SK-N-SH (cell line): ENCODE results near the gene BCAT1. TPM values are rescaled to one million over a fixed set of nuclear protein-coding genes. Genes with fewer than 3 reads are reported as not detected.

Experiments used
- CTCF ChIA-PET: fragments of 300-600, 350-600 bp; formaldehyde crosslinking; extraction: SDS; loops from one replicate; lab custom pipeline; 2021; lab: Yijun Ruan, JAX
- POLR2A ChIA-PET: fragments of 350-600 bp; sonication (Branson Sonifier 250); formaldehyde crosslinking; extraction: SDS; loops from one replicate; lab custom pipeline; 2020; ENCODE audit warnings: antibody characterized with exemption, inconsistent platforms; lab: Yijun Ruan, JAX
- DNase-seq: peaks from one replicate; pipeline ENCODE4 v3.0.0; 2012
- H2AFZ ChIP-seq: fragments of 200-600 bp; sonication (generic); 2 replicates; pipeline ENCODE4 v1.8.1; 2016; ENCODE audit warnings: antibody characterized with exemption, mild to moderate bottlenecking, low read depth
- H3F3A ChIP-seq: fragments of 200-600 bp; sonication (generic); replicated peaks from 2 replicates; pipeline ENCODE3; 2016; ENCODE audit warnings: antibody characterized with exemption, mild to moderate bottlenecking; ENCODE audit not compliant: insufficient read depth
- H3K27ac ChIP-seq, 2 experiments: fragments of 200-500 bp in 1 of 2; fragments of 200-600 bp in 1 of 2; sonication (Bioruptor generic) in 1 of 2; sonication (generic), shearing (Covaris generic) in 1 of 2; 2 replicates each; pipeline versions ENCODE4 v1.5.1 to v1.6.1; 2014 to 2016; ENCODE audit warnings: low read depth in 2 of 2, inconsistent platforms in 1 of 2, low read length in 1 of 2, mild to moderate bottlenecking in 1 of 2, mixed read lengths in 1 of 2
- H3K27me3 ChIP-seq: fragments of 200-600 bp; sonication (generic), shearing (Covaris generic); 2 replicates; pipeline ENCODE4 v1.6.1; 2016; ENCODE audit warnings: mixed run types; ENCODE audit not compliant: insufficient read depth
- H3K36me3 ChIP-seq, 2 experiments: fragments of 200-500 bp in 1 of 2; fragments of 200-600 bp in 1 of 2; sonication (Bioruptor generic) in 1 of 2; sonication (generic) in 1 of 2; replicated peaks in 1 of 2; 2 replicates each; pipeline versions ENCODE3 to v1.5.1; 2014 to 2016; ENCODE audit warnings: low read length in 1 of 2, mild to moderate bottlenecking in 1 of 2; ENCODE audit not compliant: insufficient read depth in 2 of 2, control insufficient read depth in 1 of 2
- H3K4me1 ChIP-seq, 2 experiments: fragments of 200-500 bp in 1 of 2; fragments of 200-600 bp in 1 of 2; sonication (Bioruptor generic) in 1 of 2; sonication (generic), shearing (Covaris generic) in 1 of 2; 2 replicates each; pipeline versions ENCODE4 v1.5.1 to v1.6.1; 2014 to 2016; ENCODE audit warnings: low read depth in 1 of 2, low read length in 1 of 2, mixed run types in 1 of 2; ENCODE audit not compliant: insufficient read depth in 2 of 2, control insufficient read depth in 1 of 2
- H3K4me2 ChIP-seq: fragments of 200-600 bp; sonication (generic), shearing (Covaris generic); 2 replicates; pipeline ENCODE4 v1.6.1; 2017; ENCODE audit warnings: mixed run types
- H3K4me3 ChIP-seq, 2 experiments: fragments of 200-500 bp in 1 of 2; fragments of 200-600 bp in 1 of 2; sonication (Bioruptor generic) in 1 of 2; sonication (generic), shearing (Covaris generic) in 1 of 2; 2 replicates each; pipeline versions ENCODE4 v1.5.1 to v1.8.1; 2014 to 2016; ENCODE audit warnings: low read depth in 2 of 2, inconsistent platforms in 1 of 2, low read length in 1 of 2, mild to moderate bottlenecking in 1 of 2, mixed read lengths in 1 of 2, moderate library complexity in 1 of 2
- H3K79me2 ChIP-seq: fragments of 200-600 bp; sonication (generic); 2 replicates; pipeline ENCODE4 v1.8.1; 2017; ENCODE audit warnings: mild to moderate bottlenecking; ENCODE audit not compliant: insufficient read depth
- H3K9ac ChIP-seq: fragments of 200-600 bp; sonication (generic); 2 replicates; pipeline ENCODE4 v1.6.1; 2017; ENCODE audit warnings: mixed run types
- H3K9me2 ChIP-seq: fragments of 200-600 bp; sonication (generic); 2 replicates; pipeline ENCODE4 v1.6.1; 2017; ENCODE audit warnings: mixed run types
- H3K9me3 ChIP-seq: fragments of 200-600 bp; sonication (generic); 2 replicates; pipeline ENCODE4 v1.6.1; 2017; ENCODE audit warnings: mixed run types, mild to moderate bottlenecking, moderate library complexity
- H4K20me1 ChIP-seq: fragments of 200-600 bp; sonication (generic); 2 replicates; pipeline ENCODE4 v1.6.1; 2017; ENCODE audit warnings: mild to moderate bottlenecking, mixed run types; ENCODE audit not compliant: insufficient read depth
- EZH2phosphoT487 ChIP-seq: fragments of 200-600 bp; sonication (generic); IDR thresholded peaks from 2 replicates; pipeline ENCODE4 v1.6.1; 2017; ENCODE audit warnings: low read depth, mixed run types, mild to moderate bottlenecking, antibody characterized with exemption, moderate library complexity, borderline replicate concordance
- FOXM1 ChIP-seq: IDR thresholded peaks from 2 replicates; pipeline ENCODE4 v1.4.0; 2012; ENCODE audit warnings: low read depth, mild to moderate bottlenecking
- GABPA ChIP-seq: IDR thresholded peaks from 2 replicates; pipeline ENCODE4 v1.4.0; 2012; ENCODE audit warnings: low read depth, mild to moderate bottlenecking
- MEF2A ChIP-seq: IDR thresholded peaks from 2 replicates; pipeline ENCODE4 v1.4.0; 2012; ENCODE audit warnings: low read depth, borderline replicate concordance
- POLR2AphosphoS5 ChIP-seq: IDR thresholded peaks from 2 replicates; pipeline ENCODE4 v1.6.1; 2012; ENCODE audit warnings: low read depth, low read length
- RCOR1 ChIP-seq: fragments of 150-350 bp; IDR thresholded peaks from 2 replicates; pipeline ENCODE4 v1.6.1; 2017; ENCODE audit warnings: antibody characterized with exemption, low read length
- RFX5 ChIP-seq: IDR thresholded peaks from 2 replicates; pipeline ENCODE4 v1.6.1; 2012; ENCODE audit warnings: mild to moderate bottlenecking, improper control_type of control experiment, low read length
- RXRA ChIP-seq: IDR thresholded peaks from 2 replicates; pipeline ENCODE4 v1.4.0; 2012; ENCODE audit warnings: low read depth, mild to moderate bottlenecking, borderline replicate concordance
- SIN3A ChIP-seq: IDR thresholded peaks from 2 replicates; pipeline ENCODE4 v1.6.1; 2012; ENCODE audit warnings: low read depth, mild to moderate bottlenecking, low read length, moderate library complexity, borderline replicate concordance
- SMC3 ChIP-seq: IDR thresholded peaks from 2 replicates; pipeline ENCODE4 v1.6.1; 2012; ENCODE audit warnings: low read depth, low read length, improper control_type of control experiment
- TAF1 ChIP-seq: IDR thresholded peaks from 2 replicates; pipeline ENCODE4 v1.6.1; 2012; ENCODE audit warnings: low read depth, mild to moderate bottlenecking, low read length, moderate library complexity, borderline replicate concordance
- TCF12 ChIP-seq: IDR thresholded peaks from 2 replicates; pipeline ENCODE4 v1.4.0; 2012
- TEAD4 ChIP-seq: IDR thresholded peaks from 2 replicates; pipeline ENCODE4 v1.4.0; 2012; ENCODE audit warnings: mild to moderate bottlenecking, borderline replicate concordance; ENCODE audit not compliant: insufficient read depth
- USF2 ChIP-seq: fragments of 150-350 bp; IDR thresholded peaks from 2 replicates; pipeline ENCODE4 v1.6.1; 2017; ENCODE audit warnings: antibody characterized with exemption, low read length, low read depth, borderline replicate concordance
- WGBS: methylation state at CpG from one replicate; pipeline ENCODE4 v1.1.6; 2017; ENCODE audit warnings: low lambda C conversion rate; 5-methylcytosine and 5-hydroxymethylcytosine counted together
- polyA plus RNA-seq, 3 experiments: library from polyadenylated mRNA; depleted of rRNA; stranded (reverse); fragments of >200 nt; gene quantifications; 2 replicates each; pipeline ENCODE4 v1.2.3, GENCODE V29; 2012
- TF ChIP-seq, protein P1 (sequence below): IDR thresholded peaks from 2 replicates; pipeline ENCODE4 v1.4.0; 2012; ENCODE audit warnings: low read depth
- TF ChIP-seq, protein P2 (sequence below): fragments of 150-350 bp; IDR thresholded peaks from 2 replicates; pipeline ENCODE4 v1.6.1; 2016; ENCODE audit warnings: mild to moderate bottlenecking, low read depth, low read length
- TF ChIP-seq, protein P3 (sequence below): IDR thresholded peaks from 2 replicates; pipeline ENCODE4 v1.4.0; 2012; ENCODE audit warnings: low read depth, borderline replicate concordance
- TF ChIP-seq, protein P4 (sequence below): IDR thresholded peaks from 2 replicates; pipeline ENCODE4 v1.6.1; 2012; ENCODE audit warnings: mild to moderate bottlenecking, low read depth, low read length, moderate library complexity

The BCAT1 gene
- polyA plus RNA-seq, 1 of the 3 experiments (the other 2 are of a cell fraction), result 7.7 TPM

DNA sequence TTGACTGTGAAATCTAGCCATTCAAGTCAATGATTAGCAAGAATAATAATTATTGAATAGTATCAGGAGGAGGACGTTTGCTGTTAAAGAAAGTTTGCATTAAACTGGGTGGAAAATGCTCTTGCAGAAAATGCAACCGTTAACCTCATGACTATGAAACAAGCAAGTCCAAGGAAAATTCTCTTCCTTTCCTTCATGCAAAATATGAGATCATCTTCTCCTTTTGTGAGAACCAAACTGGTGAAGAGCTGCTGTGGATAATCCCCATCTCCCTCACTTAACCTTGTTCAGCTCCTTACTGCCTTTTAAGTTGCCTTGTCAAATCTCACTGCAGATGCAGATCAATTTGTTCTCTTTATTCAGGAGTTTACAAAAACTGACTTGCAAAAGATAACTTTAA lies 142.5 kb downstream of the BCAT1 start:
- H3F3A ChIP-seq, result peaks cover 5% of the 10 kb centered on the region
- POLR2A ChIA-PET, result no interaction called here
- no peaks in the 10 kb centered on the region for H3K9me2 ChIP-seq
- H3K36me3 ChIP-seq, result peaks cover 0 to 4% of the 10 kb centered on the region in 2 experiments
- no peak for DNase-seq
- no peaks in the 10 kb centered on the region for H4K20me1 ChIP-seq
- H3K4me3 ChIP-seq, result no peak overlapping the region
- no peak overlapping the region for H2AFZ ChIP-seq
- no peak overlapping the region for H3K4me2 ChIP-seq
- CTCF ChIA-PET, result interaction anchor here (0.6 to 0.7 kb wide), 2 partner anchors 110 to 574 kb away, joined by 3 read pairs; no protein-coding TSS in a partner anchor
- H3K9me3 ChIP-seq, result no peaks in the 10 kb centered on the region
- H3K4me1 ChIP-seq, result no peaks in the 10 kb centered on the region
- WGBS, result 54% methylated on average over 2 of the region's 2 CpGs
- H3K79me2 ChIP-seq, result no peaks in the 10 kb centered on the region
- TF ChIP-seq USF2 (no peak), GABPA (no peak)
- TF ChIP-seq, all 33 proteins: peak for 0
- no peaks in the 10 kb centered on the region for H3K27me3 ChIP-seq
- no peak overlapping the region for H3K9ac ChIP-seq
- H3K27ac ChIP-seq, result no peak overlapping the region

DNA sequence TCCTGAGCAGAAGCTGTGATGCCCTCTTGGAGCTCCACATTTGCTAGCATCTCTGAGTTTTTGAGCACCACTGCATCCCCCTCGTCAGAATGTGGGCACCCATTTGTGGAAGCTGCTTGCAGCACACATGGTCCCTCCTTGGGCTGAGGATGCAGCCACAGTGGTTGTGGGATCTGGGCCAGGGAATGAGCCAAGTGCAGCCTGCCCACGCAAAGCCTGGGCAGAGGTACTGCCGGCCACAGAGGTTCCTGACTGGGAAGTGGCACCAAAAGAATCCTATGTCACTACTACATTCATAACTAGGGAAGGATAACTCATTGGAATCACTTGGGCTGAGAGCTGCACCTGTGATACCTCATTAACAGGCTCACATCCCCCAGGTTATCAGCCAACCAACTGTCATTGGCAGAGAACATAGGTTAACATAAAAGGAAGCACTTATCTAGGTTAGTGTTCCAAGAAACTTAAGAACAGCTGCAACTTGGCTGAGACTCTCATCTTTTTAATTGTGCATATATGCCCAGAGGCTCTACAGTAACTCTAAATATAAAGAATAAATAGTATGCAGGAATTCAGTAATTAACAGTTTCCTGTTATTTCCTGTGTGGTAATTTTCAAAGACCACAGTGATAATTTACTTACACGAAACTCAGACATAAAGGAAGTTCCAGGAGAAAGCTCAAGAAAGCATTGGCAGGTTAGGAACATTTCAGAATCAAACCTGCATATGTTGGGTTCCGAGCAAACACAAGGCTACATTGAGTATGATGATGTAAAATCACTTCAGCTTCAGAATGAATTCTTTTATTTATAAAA lies 145.3 kb downstream of the BCAT1 start:
- H3K27me3 ChIP-seq, result no peaks in the 10 kb centered on the region
- no peak overlapping the region for H3K4me3 ChIP-seq
- CTCF ChIA-PET, result interaction anchor here (1.9 kb wide), 1 partner anchor 25 kb away, joined by 5 read pairs; no protein-coding TSS in a partner anchor
- POLR2A ChIA-PET, result no interaction called here
- 49% methylated on average over 4 of the region's 5 CpGs for WGBS
- H3K27ac ChIP-seq, result no peak overlapping the region
- H3K9ac ChIP-seq, result no peak overlapping the region
- no peak overlapping the region for H3K4me2 ChIP-seq
- H3K36me3 ChIP-seq, result no peaks in the 10 kb centered on the region
- H4K20me1 ChIP-seq, result no peaks in the 10 kb centered on the region
- TF ChIP-seq MEF2A, result no peak
- TF ChIP-seq TEAD4, result no peak
- no peak for TF ChIP-seq RCOR1
- TF ChIP-seq SMC3, result no peak
- TF ChIP-seq, protein P1, sequence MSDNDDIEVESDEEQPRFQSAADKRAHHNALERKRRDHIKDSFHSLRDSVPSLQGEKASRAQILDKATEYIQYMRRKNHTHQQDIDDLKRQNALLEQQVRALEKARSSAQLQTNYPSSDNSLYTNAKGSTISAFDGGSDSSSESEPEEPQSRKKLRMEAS, result no peak
- TF ChIP-seq, protein P2, sequence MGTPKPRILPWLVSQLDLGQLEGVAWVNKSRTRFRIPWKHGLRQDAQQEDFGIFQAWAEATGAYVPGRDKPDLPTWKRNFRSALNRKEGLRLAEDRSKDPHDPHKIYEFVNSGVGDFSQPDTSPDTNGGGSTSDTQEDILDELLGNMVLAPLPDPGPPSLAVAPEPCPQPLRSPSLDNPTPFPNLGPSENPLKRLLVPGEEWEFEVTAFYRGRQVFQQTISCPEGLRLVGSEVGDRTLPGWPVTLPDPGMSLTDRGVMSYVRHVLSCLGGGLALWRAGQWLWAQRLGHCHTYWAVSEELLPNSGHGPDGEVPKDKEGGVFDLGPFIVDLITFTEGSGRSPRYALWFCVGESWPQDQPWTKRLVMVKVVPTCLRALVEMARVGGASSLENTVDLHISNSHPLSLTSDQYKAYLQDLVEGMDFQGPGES, result no peak
- TF ChIP-seq, protein P3, sequence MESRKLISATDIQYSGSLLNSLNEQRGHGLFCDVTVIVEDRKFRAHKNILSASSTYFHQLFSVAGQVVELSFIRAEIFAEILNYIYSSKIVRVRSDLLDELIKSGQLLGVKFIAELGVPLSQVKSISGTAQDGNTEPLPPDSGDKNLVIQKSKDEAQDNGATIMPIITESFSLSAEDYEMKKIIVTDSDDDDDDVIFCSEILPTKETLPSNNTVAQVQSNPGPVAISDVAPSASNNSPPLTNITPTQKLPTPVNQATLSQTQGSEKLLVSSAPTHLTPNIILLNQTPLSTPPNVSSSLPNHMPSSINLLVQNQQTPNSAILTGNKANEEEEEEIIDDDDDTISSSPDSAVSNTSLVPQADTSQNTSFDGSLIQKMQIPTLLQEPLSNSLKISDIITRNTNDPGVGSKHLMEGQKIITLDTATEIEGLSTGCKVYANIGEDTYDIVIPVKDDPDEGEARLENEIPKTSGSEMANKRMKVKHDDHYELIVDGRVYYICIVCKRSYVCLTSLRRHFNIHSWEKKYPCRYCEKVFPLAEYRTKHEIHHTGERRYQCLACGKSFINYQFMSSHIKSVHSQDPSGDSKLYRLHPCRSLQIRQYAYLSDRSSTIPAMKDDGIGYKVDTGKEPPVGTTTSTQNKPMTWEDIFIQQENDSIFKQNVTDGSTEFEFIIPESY, result no peak
- no peak for TF ChIP-seq FOXM1
- TF ChIP-seq, protein P4, sequence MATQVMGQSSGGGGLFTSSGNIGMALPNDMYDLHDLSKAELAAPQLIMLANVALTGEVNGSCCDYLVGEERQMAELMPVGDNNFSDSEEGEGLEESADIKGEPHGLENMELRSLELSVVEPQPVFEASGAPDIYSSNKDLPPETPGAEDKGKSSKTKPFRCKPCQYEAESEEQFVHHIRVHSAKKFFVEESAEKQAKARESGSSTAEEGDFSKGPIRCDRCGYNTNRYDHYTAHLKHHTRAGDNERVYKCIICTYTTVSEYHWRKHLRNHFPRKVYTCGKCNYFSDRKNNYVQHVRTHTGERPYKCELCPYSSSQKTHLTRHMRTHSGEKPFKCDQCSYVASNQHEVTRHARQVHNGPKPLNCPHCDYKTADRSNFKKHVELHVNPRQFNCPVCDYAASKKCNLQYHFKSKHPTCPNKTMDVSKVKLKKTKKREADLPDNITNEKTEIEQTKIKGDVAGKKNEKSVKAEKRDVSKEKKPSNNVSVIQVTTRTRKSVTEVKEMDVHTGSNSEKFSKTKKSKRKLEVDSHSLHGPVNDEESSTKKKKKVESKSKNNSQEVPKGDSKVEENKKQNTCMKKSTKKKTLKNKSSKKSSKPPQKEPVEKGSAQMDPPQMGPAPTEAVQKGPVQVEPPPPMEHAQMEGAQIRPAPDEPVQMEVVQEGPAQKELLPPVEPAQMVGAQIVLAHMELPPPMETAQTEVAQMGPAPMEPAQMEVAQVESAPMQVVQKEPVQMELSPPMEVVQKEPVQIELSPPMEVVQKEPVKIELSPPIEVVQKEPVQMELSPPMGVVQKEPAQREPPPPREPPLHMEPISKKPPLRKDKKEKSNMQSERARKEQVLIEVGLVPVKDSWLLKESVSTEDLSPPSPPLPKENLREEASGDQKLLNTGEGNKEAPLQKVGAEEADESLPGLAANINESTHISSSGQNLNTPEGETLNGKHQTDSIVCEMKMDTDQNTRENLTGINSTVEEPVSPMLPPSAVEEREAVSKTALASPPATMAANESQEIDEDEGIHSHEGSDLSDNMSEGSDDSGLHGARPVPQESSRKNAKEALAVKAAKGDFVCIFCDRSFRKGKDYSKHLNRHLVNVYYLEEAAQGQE, result no peak
- no peak for TF ChIP-seq POLR2AphosphoS5
- no peak for TF ChIP-seq TCF12
- no peak for TF ChIP-seq TAF1
- TF ChIP-seq RFX5, result no peak
- TF ChIP-seq SIN3A, result no peak
- TF ChIP-seq RXRA, result no peak
- TF ChIP-seq EZH2phosphoT487, result no peak
- no peak for DNase-seq
- no peak overlapping the region for H2AFZ ChIP-seq
- no peaks in the 10 kb centered on the region for H3K79me2 ChIP-seq
- no peaks in the 10 kb centered on the region for H3K9me2 ChIP-seq
- H3K9me3 ChIP-seq, result no peaks in the 10 kb centered on the region
- peaks cover 2% of the 10 kb centered on the region for H3F3A ChIP-seq
- no peaks in the 10 kb centered on the region for H3K4me1 ChIP-seq
